Liver (tissue), 3 donors: ENCODE results near the gene SNX1.

ENCODE experiments used
- CTCF ChIP-seq: fragments of 150-350 bp; IDR thresholded peaks from 2 replicates; pipeline ENCODE4 v1.5.1; 2017; ENCODE audit warnings: improper control_type of control experiment, low read depth, low read length; ENCODE audit not compliant: missing input control
- HNF4G ChIP-seq: IDR thresholded peaks from 2 replicates; pipeline ENCODE4 v1.6.1; 2016; ENCODE audit warnings: antibody characterized with exemption
- NR2F2 ChIP-seq: IDR thresholded peaks from 2 replicates; pipeline ENCODE4 v1.6.1; 2016; ENCODE audit warnings: antibody characterized with exemption
- RAD21 ChIP-seq, 2 donors: IDR thresholded peaks; 2 replicates each; pipeline ENCODE4 v1.6.1; 2016; ENCODE audit warnings: antibody characterized with exemption in 2 of 2, mild to moderate bottlenecking in 2 of 2
- RXRA ChIP-seq, 2 donors: IDR thresholded peaks; 2 replicates each; pipeline ENCODE4 v1.6.1; 2017 to 2018; ENCODE audit warnings: antibody characterized with exemption in 2 of 2, mild to moderate bottlenecking in 1 of 2
- ZBTB33 ChIP-seq: IDR thresholded peaks from 2 replicates; pipeline ENCODE4 v1.6.1; 2016; ENCODE audit warnings: antibody characterized with exemption
- donor health status: healthy.
- donor health status: healthy.

- TF ChIP-seq HNF4G: no peak
- TF ChIP-seq ZBTB33: no peak
- TF ChIP-seq CTCF: no peak
- TF ChIP-seq RAD21 (IDR thresholded peaks at IDR 0.05): no peak
- TF ChIP-seq NR2F2: no peak
- TF ChIP-seq RXRA (IDR thresholded peaks at IDR 0.05): no peak
Measured at GRCh38 chr15:64156652-64157331, 61.0 kb downstream of the SNX1 start.
